ENCODE measurements around the gene SERPINA10. TPM values are rescaled to one million over a fixed set of nuclear protein-coding genes. Genes with fewer than 3 reads are reported as not detected.

The SERPINA10 gene
- total and polyA plus RNA-seq, 2 of the 13 experiments (the other 11 are each of a cell fraction or from before 2014, with no cell fraction given): 20.1 to 20.2 TPM

DNA sequence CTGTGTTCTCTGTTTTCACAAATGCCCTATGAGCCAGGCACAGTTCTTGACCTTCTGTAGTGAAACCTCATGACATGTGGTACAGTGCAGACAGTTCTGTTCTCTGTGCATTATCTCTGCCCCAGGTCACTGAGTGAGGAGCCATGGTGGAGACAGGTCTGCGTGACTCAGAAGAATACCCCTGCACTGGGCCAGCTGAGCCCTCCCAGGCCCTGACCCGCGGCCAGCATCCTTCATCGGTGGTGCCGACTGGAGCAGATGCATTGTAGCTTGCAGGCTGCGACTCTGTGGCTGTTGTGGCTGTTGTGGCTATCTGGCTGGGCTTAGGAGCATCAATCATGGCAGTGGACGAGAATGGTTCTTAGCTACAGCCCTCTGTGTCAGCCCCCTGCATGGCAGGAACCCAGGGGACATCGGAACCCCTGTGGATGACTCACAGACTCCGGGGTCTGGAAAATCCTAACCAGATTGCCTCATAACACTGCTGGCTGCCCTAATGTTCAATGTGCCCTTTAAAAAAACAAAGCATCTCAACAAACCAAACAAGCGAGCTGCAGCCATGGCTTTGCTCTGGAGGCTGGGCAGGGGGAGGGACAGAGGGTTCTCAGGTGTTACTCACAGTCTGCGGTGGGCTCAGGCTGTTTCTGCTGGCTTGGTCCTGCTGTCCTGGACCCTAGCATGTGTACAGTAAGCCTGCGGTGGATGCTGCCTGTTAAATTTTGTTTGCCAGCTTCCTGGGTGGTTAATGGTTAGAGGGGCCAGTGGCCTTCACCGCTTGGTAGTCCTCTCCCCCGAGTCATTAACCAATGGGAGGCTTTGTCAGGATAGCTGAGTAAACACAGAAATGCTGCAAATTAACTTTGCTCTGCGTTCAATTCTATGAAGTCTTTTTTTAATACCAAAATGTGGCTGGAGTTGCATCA is 29.8 kb upstream of the SERPINA10 start, which contains the start of gene SERPINA6 (continued):
- TF ChIP-seq, protein P1, sequence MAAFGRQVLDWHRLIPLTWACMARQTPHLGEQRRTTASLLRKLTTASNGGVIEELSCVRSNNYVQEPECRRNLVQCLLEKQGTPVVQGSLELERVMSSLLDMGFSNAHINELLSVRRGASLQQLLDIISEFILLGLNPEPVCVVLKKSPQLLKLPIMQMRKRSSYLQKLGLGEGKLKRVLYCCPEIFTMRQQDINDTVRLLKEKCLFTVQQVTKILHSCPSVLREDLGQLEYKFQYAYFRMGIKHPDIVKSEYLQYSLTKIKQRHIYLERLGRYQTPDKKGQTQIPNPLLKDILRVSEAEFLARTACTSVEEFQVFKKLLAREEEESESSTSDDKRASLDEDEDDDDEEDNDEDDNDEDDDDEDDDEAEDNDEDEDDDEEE (CRISPR knock-in tag; IDR thresholded peaks at IDR 0.05): no peak
- TF ChIP-seq, protein P2, sequence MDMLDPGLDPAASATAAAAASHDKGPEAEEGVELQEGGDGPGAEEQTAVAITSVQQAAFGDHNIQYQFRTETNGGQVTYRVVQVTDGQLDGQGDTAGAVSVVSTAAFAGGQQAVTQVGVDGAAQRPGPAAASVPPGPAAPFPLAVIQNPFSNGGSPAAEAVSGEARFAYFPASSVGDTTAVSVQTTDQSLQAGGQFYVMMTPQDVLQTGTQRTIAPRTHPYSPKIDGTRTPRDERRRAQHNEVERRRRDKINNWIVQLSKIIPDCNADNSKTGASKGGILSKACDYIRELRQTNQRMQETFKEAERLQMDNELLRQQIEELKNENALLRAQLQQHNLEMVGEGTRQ (IDR thresholded peaks at IDR 0.05; ENCODE audit: low read depth, low read length): no peak
- TF ChIP-seq, protein P2 (CRISPR knock-in tag; IDR thresholded peaks at IDR 0.05; ENCODE audit: borderline replicate concordance): no peak
- TF ChIP-seq ZNF879 (CRISPR knock-in tag; IDR thresholded peaks at IDR 0.05) (no peak), ZNF747 (CRISPR knock-in tag; IDR thresholded peaks at IDR 0.05; ENCODE audit: borderline replicate concordance) (peak; percentile 70; the same call in 1 of the 2 replicates), FOXP1 (IDR thresholded peaks at IDR 0.05) (no peak), FOXP1 (CRISPR knock-in tag; IDR thresholded peaks at IDR 0.05) (peak; percentile 55; the same call in 1 of the 2 replicates), MTA1 (CRISPR knock-in tag; IDR thresholded peaks at IDR 0.05; ENCODE audit: borderline replicate concordance) (0 out of 2 replicates have a peak, but pooled peaks have one; percentile 49), ZNF20 (CRISPR knock-in tag; IDR thresholded peaks at IDR 0.05) (no peak), SP4 (CRISPR knock-in tag; IDR thresholded peaks at IDR 0.05) (no peak; the same call in 1 of the 2 replicates)
- TF ChIP-seq, protein P3, sequence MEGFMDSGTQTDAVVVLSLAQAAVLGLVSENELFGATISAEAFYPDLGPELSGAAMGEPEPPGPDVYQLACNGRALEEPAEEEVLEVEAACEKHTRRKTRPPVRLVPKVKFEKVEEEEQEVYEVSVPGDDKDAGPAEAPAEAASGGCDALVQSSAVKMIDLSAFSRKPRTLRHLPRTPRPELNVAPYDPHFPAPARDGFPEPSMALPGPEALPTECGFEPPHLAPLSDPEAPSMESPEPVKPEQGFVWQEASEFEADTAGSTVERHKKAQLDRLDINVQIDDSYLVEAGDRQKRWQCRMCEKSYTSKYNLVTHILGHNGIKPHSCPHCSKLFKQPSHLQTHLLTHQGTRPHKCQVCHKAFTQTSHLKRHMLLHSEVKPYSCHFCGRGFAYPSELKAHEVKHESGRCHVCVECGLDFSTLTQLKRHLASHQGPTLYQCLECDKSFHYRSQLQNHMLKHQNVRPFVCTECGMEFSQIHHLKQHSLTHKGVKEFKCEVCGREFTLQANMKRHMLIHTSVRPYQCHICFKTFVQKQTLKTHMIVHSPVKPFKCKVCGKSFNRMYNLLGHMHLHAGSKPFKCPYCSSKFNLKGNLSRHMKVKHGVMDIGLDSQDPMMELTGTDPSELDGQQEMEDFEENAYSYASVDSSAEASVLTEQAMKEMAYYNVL (CRISPR knock-in tag; IDR thresholded peaks at IDR 0.05; ENCODE audit: borderline replicate concordance): peak; percentile 63; the same call in 1 of the 2 replicates

Measured in HepG2 (cell line).